Renal cortex interstitium (tissue), 11 donors: ENCODE measurements around the gene EEFSEC. TPM values are rescaled to one million over a fixed set of nuclear protein-coding genes. Genes with fewer than 3 reads are reported as not detected.

Experiments
- DNase-seq, 11 donors: peaks; one replicate each; pipeline ENCODE4 v3.0.0-alpha.2; 2013; ENCODE audit warnings: low read depth in 9 of 11, low spot score in 4 of 11; ENCODE audit errors: extremely low read depth in 1 of 11
- polyA plus RNA-seq, 3 donors: library from polyadenylated mRNA; unstranded; fragments of 120-200 nt; gene quantifications; one replicate each; pipeline ENCODE4 v1.2.1, GENCODE V29; 2013; ENCODE audit not compliant: insufficient read length in 3 of 3

EEFSEC gene
- polyA plus RNA-seq, 3 donors, result 19.5 to 26.9 (median 25.5) TPM

- no peak for DNase-seq
Measured at GRCh38 chr3:128404276-128405068, 251.2 kb downstream of the EEFSEC start.

DNA sequence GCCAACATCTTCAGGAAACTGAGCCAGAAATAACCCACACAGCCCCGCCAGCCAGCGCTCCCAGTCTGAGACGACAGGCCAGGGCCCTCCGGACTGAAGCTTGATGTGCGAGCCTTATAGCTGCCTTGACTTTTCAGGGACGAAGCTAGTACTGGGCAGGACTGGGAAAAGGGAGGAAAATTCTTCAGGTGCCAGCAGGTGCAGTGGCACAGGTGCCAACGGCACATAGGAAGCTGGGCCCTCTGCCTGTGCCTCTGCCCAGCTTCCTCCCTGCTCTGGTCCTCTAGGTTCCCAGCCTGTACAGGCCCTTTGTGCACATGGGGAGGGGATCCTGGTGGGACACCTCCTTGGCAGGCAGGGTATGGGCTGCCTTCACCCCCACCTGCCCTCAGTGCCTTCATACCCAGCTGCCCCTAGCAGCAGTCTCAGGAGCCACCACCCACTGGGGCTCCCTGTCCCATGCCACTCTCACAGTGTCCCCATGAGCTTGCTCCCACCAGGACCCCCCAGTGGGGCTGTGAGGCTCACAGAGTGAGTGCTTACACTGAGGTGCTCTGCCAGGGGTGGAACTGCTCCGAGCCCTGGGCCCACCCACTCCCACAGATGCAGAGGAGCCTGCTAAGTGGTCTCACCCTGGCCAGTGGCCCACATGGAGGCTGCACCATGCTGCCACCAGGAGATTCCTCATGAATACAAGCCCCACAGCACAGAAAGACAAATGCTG lies 252.4 kb downstream of the EEFSEC start:
- no peak for DNase-seq

DNA sequence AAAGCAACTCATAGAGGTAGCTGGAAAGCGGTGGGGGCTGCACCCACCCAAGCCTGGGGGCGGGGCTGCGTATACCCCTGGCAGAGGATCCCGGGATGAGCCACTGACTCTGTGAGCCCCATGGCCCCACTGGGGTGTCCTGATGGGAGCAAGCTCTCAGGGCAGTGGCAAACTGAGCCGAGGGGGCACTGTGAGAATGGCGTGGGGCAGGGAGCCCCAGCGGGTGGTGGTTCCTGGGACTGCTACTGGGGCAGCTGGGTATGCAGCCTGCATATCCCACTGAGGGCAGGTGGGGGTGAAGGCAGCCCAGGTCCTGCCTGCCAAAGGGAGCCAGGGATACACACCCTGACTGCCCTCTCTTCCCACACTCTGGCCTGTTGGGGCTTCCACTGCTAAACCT lies 254.0 kb downstream of the EEFSEC start:
- DNase-seq, result no peak

DNA sequence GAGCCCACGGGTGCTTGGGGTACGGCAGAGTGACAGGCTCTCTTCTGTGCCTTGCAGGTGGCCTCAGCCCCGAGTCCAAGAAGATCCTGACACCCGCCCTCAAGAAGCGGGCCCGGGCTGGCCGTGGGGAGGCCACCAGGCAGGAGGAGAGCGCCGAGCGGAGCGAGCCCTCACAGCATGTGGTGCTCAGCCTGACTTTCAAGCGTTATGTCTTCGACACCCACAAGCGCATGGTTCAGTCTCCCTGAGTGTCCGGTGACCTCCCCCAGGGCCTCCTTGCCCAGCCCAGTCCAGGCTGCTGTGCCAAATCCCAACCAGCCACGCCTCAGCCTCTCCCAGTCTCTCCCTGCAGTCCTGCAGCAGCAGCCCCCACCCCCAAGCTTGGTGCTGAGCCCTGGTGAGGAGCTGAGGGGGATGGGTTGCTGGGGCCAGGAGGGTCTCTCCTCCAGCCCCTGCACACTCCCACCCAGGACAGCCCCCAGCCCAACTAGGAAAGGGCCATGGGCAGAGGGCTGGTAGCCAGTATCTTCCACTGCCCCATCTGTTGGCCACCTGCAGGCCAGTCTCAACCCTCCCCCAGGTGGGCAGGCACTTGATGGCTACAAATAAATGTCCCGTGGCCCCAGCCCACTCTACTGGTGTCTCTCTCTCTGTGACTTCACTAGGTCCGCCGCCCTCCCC lies 254.9 kb downstream of the EEFSEC start:
- DNase-seq, result no peak

GRCh38 chr3:128408693-128409623 lies 255.7 kb downstream of the EEFSEC start:
- DNase-seq, result no peak

DNA sequence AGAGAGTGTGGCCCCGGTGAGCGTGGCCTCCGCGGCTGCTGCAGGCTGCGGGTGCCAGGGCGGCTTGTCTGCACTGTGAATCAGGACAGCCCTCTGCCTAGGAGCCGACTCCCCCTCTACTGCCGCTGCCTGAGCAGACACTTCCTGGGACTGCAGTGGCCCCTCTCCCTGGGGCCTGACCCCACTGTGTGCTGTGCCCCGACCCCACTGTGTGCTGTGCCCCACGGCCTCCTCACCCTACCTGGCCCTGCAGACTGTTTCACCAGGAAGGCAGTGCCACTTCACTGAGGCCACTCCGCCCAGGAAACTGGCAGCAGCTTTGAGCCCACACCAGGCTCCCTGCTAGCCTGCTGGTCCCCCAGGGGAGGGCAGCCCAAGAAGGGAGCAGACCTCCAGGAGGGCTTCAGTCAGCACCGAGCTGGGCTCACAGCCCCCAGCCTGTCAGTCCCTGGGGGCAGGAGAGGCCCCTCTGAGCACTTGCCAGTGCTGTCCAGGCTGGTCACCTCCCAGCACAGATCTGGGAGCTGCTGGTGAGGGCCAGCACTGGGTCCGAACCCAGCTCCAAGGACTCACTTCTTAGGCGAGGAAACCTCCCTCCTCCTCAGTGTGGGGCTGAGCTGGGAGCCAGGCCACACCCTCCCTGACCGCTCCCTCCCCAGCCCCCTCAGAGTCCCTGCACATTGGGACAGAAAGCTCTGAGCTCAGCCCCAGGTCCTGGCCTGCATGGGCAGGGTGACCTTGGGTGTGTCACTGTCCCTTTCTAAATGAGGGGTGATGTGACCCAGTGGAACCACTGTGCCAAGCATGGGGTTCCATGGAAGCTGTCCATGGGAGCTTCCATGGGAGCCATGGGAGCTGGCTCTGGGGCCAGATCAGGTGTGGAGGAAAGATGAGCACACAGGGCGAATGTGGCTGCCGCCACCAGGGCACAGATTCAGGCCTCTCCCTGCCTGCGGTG lies 256.6 kb downstream of the EEFSEC start:
- DNase-seq, result no peak

DNA sequence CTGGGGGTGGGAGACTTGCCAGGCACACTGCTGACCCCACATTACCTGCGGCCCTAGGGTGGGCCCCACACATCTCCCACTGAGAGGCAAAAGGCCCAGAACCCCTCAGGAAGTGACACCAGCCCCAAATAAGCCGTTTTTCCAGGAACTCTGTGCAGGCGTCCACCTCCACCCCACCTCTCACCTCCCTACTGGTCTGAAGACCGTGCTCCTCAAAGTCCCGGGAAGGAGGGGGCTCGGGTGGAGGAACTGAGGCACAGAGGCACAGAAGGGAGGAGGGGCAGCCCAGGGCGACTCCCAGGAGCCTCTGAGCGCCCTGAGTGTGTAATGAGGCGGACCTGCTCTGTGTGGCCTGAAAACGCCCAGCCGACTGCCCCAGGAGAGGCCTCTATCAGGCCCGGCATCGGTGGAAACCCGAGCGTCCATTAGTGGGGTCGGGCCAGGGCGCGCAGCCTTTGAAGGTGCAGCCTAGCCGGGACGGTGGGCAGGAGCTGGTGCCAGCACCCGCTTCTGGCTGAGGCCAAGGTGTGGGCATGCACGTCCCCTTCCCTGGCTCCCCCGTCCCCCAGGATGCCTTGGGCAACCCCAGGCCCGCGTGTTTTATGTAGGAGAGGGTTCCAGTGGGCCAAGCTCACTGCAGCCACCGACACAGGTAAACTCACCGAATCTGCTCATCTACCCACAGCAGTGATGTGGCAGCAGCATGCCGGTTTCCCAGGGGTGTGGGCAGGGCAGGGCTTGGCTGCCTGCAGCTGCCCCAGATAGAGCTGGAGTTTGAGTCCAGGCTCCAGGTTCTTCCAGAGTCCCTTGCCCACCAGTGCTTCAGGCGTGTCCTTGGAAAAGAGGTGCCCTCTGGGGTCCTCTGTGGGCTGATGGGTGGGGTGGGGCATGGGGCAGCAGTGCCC lies 257.6 kb downstream of the EEFSEC start:
- DNase-seq, result no peak

DNA sequence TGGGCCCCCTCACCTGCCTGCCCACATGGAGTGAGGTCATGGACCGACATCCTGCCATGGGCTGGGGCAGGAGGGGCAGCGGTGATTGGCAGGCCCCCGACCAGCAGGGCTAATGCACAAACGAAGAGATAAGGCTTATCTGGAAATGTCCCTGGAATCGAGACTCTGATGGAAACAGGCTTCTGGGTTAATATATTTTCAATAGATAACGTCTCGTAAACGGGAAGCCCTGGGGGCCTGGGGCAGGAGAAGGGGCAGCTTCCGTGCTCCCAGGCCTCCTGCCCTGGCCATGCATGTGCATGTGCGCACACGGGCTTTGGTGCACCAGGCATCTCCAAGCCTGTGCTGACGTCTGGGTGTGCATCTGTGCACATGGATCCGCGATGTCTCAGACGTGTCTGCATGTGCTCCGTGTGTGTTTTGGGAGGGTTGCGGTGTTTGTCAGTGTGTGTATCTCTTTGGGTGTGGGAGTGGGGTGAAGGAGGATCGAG lies 258.3 kb downstream of the EEFSEC start:
- no peak for DNase-seq

DNA sequence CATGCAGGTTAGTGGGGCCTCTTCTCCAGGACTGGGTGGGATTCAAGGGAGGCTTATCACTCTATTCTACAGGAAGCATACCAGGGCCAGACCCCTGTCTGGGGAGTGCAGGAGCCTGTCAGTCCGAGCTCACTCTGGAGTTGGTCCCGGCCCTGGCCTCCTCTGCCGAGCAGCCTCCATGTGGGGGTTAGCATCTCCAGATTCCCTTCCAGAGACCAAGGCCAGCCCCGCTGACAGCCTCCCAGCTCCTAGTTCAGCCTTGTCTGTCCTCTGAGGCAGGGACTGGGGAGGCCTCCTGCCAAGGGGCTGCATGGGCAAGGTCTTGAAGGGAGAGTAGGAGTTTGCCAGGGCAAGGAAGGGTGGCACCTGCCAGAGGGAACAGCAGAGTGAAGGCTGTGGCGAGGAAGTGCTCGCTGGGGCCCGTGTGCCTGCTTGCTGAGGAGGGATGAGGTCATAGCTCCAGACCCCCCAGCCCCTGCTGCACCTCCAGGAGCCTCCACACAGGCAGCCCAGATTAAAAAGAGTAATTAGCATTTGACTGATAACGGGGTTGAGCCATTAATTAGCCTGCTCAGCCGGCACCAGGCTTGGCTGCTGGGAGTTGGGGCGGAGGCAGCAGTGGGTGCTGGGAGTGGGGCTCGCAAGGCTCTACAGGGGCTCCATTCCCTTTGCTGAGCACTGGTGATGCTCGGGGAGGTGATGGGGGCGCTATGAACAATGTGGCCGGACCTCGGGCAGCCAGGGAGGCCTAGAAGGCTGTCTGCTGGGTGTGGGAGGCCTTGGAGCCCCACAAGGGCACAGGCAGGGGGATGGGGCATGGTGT lies 259.1 kb downstream of the EEFSEC start:
- DNase-seq, result no peak

DNA sequence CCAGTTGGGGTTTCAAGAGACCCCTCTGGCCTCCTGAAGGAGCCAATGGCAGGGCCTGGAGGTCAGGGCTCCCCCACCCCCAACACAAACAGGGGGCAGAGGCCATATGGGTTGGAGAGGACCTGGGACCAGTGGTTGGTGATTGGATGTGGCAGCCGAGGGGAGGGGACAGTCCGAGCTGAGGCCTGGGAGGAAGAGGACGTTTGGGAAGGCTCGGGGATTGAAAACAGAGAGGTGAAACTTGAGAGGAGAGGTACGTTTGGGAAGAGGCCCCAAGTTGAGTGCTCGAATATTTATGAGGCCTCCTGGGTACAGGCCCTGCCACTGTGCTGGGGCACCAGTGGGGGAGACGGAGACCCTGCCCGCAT lies 259.7 kb downstream of the EEFSEC start:
- DNase-seq, result no peak

- DNase-seq, result no peak
Measured at GRCh38 chr3:128413413-128414205, 260.3 kb downstream of the EEFSEC start.

- DNase-seq, result no peak
Measured at GRCh38 chr3:128415200-128415772, 262.0 kb downstream of the EEFSEC start.

DNA sequence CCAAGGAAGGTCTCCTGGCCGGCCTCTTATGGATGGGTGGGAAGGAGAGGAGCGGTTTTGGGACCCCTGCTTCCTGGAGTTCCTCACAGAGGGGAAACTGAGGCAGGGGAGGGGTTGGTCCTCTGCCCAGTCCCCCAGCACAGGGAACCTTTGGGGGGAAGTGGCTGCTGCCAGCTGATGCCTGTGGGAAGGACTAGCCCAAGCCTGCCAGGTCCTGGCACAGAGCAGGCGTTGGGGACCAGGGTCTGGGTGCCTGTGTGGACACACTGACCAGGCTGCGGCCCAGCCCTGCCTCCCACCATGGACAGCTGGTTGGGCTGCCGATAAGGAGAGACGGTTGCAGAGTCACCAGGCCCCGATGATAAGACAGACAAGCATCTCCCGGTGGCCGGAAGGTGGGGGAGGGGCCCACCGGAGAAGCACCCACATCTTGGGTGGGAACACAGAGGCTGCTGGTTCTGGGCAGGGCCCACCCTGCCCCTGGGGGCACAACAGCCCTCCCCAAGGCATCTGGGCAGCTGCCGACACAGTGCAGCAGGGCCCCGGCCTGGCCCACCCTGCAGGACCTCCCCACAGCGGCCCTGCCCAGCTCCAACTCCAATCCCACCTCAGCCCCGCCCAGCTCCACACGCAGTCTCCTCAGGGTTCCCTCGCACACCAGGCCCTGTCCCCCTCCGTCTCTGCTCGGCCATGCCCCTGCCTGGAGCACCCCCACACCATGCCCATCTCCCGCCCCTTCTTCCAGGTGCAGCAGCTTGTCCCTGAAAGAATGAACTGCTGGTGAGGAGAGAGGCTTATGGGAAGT lies 262.7 kb downstream of the EEFSEC start:
- DNase-seq, result no peak

DNA sequence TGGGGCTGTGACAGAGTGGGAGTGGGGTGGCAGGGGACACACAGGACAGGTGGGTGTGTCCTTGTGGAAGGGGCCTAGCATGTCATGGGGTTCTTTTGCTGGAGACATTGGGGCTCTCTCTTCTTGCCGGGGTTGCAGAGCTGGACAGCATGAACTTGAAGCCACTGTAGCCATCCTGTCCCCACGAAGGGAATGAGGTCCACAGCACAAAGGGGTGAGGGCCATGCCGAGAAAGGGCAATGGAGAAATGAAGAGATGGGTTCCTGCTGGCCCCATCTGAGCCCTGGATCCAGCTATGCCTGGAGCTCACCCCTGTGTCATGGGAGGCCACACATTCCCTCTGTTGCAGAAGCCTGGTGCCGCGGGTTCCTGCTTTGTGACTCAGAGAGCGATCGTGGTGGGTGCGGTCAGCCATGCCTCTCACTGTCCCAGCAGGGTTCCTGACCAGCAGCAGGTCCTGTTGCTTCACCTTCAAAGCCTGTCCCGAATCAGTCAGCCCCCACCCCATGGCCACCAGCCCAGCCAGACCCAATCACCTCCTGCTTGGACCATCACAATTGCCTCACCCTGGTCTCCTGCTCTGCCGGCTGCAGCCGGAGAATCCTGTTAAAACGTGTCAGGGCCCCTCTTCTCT lies 263.4 kb downstream of the EEFSEC start:
- no peak for DNase-seq
